SK-N-SH (cell line): ENCODE data around the gene ANKRD34A. TPM values are rescaled to one million over a fixed set of nuclear protein-coding genes. Genes with fewer than 3 reads are reported as not detected.

Experiments used
- CTCF ChIA-PET: fragments of 300-600, 350-600 bp; formaldehyde crosslinking; extraction: SDS; loops from one replicate; lab custom pipeline; 2021; lab: Yijun Ruan, JAX
- POLR2A ChIA-PET: fragments of 350-600 bp; sonication (Branson Sonifier 250); formaldehyde crosslinking; extraction: SDS; loops from one replicate; lab custom pipeline; 2020; ENCODE audit warnings: antibody characterized with exemption, inconsistent platforms; lab: Yijun Ruan, JAX
- DNase-seq: peaks from one replicate; pipeline ENCODE4 v3.0.0; 2012
- H2AFZ ChIP-seq: fragments of 200-600 bp; sonication (generic); 2 replicates; pipeline ENCODE4 v1.8.1; 2016; ENCODE audit warnings: antibody characterized with exemption, mild to moderate bottlenecking, low read depth
- H3F3A ChIP-seq: fragments of 200-600 bp; sonication (generic); replicated peaks from 2 replicates; pipeline ENCODE3; 2016; ENCODE audit warnings: antibody characterized with exemption, mild to moderate bottlenecking; ENCODE audit not compliant: insufficient read depth
- H3K27ac ChIP-seq, 2 experiments: fragments of 200-500 bp in 1 of 2; fragments of 200-600 bp in 1 of 2; sonication (Bioruptor generic) in 1 of 2; sonication (generic), shearing (Covaris generic) in 1 of 2; 2 replicates each; pipeline versions ENCODE4 v1.5.1 to v1.6.1; 2014 to 2016; ENCODE audit warnings: low read depth in 2 of 2, inconsistent platforms in 1 of 2, low read length in 1 of 2, mild to moderate bottlenecking in 1 of 2, mixed read lengths in 1 of 2
- H3K27me3 ChIP-seq: fragments of 200-600 bp; sonication (generic), shearing (Covaris generic); 2 replicates; pipeline ENCODE4 v1.6.1; 2016; ENCODE audit warnings: mixed run types; ENCODE audit not compliant: insufficient read depth
- H3K36me3 ChIP-seq, 2 experiments: fragments of 200-500 bp in 1 of 2; fragments of 200-600 bp in 1 of 2; sonication (Bioruptor generic) in 1 of 2; sonication (generic) in 1 of 2; replicated peaks in 1 of 2; 2 replicates each; pipeline versions ENCODE3 to v1.5.1; 2014 to 2016; ENCODE audit warnings: low read length in 1 of 2, mild to moderate bottlenecking in 1 of 2; ENCODE audit not compliant: insufficient read depth in 2 of 2, control insufficient read depth in 1 of 2
- H3K4me1 ChIP-seq, 2 experiments: fragments of 200-500 bp in 1 of 2; fragments of 200-600 bp in 1 of 2; sonication (Bioruptor generic) in 1 of 2; sonication (generic), shearing (Covaris generic) in 1 of 2; 2 replicates each; pipeline versions ENCODE4 v1.5.1 to v1.6.1; 2014 to 2016; ENCODE audit warnings: low read depth in 1 of 2, low read length in 1 of 2, mixed run types in 1 of 2; ENCODE audit not compliant: insufficient read depth in 2 of 2, control insufficient read depth in 1 of 2
- H3K4me2 ChIP-seq: fragments of 200-600 bp; sonication (generic), shearing (Covaris generic); 2 replicates; pipeline ENCODE4 v1.6.1; 2017; ENCODE audit warnings: mixed run types
- H3K4me3 ChIP-seq, 2 experiments: fragments of 200-500 bp in 1 of 2; fragments of 200-600 bp in 1 of 2; sonication (Bioruptor generic) in 1 of 2; sonication (generic), shearing (Covaris generic) in 1 of 2; 2 replicates each; pipeline versions ENCODE4 v1.5.1 to v1.8.1; 2014 to 2016; ENCODE audit warnings: low read depth in 2 of 2, inconsistent platforms in 1 of 2, low read length in 1 of 2, mild to moderate bottlenecking in 1 of 2, mixed read lengths in 1 of 2, moderate library complexity in 1 of 2
- H3K79me2 ChIP-seq: fragments of 200-600 bp; sonication (generic); 2 replicates; pipeline ENCODE4 v1.8.1; 2017; ENCODE audit warnings: mild to moderate bottlenecking; ENCODE audit not compliant: insufficient read depth
- H3K9ac ChIP-seq: fragments of 200-600 bp; sonication (generic); 2 replicates; pipeline ENCODE4 v1.6.1; 2017; ENCODE audit warnings: mixed run types
- H3K9me2 ChIP-seq: fragments of 200-600 bp; sonication (generic); 2 replicates; pipeline ENCODE4 v1.6.1; 2017; ENCODE audit warnings: mixed run types
- H3K9me3 ChIP-seq: fragments of 200-600 bp; sonication (generic); 2 replicates; pipeline ENCODE4 v1.6.1; 2017; ENCODE audit warnings: mixed run types, mild to moderate bottlenecking, moderate library complexity
- H4K20me1 ChIP-seq: fragments of 200-600 bp; sonication (generic); 2 replicates; pipeline ENCODE4 v1.6.1; 2017; ENCODE audit warnings: mild to moderate bottlenecking, mixed run types; ENCODE audit not compliant: insufficient read depth
- ELF1 ChIP-seq: IDR thresholded peaks from 2 replicates; pipeline ENCODE4 v1.4.0; 2012
- EP300 ChIP-seq, 2 experiments: IDR thresholded peaks; 2 replicates each; pipeline versions ENCODE4 v1.4.0 to v1.6.1; 2012; ENCODE audit warnings: borderline replicate concordance in 1 of 2, low read depth in 1 of 2, low read length in 1 of 2
- EZH2phosphoT487 ChIP-seq: fragments of 200-600 bp; sonication (generic); IDR thresholded peaks from 2 replicates; pipeline ENCODE4 v1.6.1; 2017; ENCODE audit warnings: low read depth, mixed run types, mild to moderate bottlenecking, antibody characterized with exemption, moderate library complexity, borderline replicate concordance
- FOXJ3 ChIP-seq: sonication (generic); formaldehyde crosslinking; IDR thresholded peaks from 2 replicates; pipeline ENCODE4 v1.5.1; 2020; ENCODE audit warnings: mild to moderate bottlenecking, missing genetic modification reagents
- FOXM1 ChIP-seq: IDR thresholded peaks from 2 replicates; pipeline ENCODE4 v1.4.0; 2012; ENCODE audit warnings: low read depth, mild to moderate bottlenecking
- GABPA ChIP-seq: IDR thresholded peaks from 2 replicates; pipeline ENCODE4 v1.4.0; 2012; ENCODE audit warnings: low read depth, mild to moderate bottlenecking
- GATA2 ChIP-seq: sonication (generic); formaldehyde crosslinking; IDR thresholded peaks from 2 replicates; pipeline ENCODE4 v1.5.0; 2020; ENCODE audit warnings: mild to moderate bottlenecking, missing genetic modification reagents
- IRF3 ChIP-seq: fragments of 150-350 bp; IDR thresholded peaks from 2 replicates; pipeline ENCODE4 v1.6.1; 2016; ENCODE audit warnings: mild to moderate bottlenecking, low read depth, low read length
- MAX ChIP-seq: IDR thresholded peaks from 2 replicates; pipeline ENCODE4 v1.4.0; 2012; ENCODE audit warnings: low read depth
- MXI1 ChIP-seq: IDR thresholded peaks from 2 replicates; pipeline ENCODE4 v1.6.1; 2012; ENCODE audit warnings: mild to moderate bottlenecking, low read depth, low read length, improper control_type of control experiment
- NFIC ChIP-seq: IDR thresholded peaks from 2 replicates; pipeline ENCODE4 v1.4.0; 2012; ENCODE audit warnings: borderline replicate concordance
- PBX3 ChIP-seq: IDR thresholded peaks from 2 replicates; pipeline ENCODE4; 2012
- RAD21 ChIP-seq: IDR thresholded peaks from 2 replicates; pipeline ENCODE4 v1.6.1; 2012; ENCODE audit warnings: mild to moderate bottlenecking, low read length
- RCOR1 ChIP-seq: fragments of 150-350 bp; IDR thresholded peaks from 2 replicates; pipeline ENCODE4 v1.6.1; 2017; ENCODE audit warnings: antibody characterized with exemption, low read length
- REST ChIP-seq: IDR thresholded peaks from 2 replicates; pipeline ENCODE4 v1.6.1; 2012; ENCODE audit warnings: mild to moderate bottlenecking, low read depth, low read length, moderate library complexity
- RFX5 ChIP-seq: IDR thresholded peaks from 2 replicates; pipeline ENCODE4 v1.6.1; 2012; ENCODE audit warnings: mild to moderate bottlenecking, improper control_type of control experiment, low read length
- RXRA ChIP-seq: IDR thresholded peaks from 2 replicates; pipeline ENCODE4 v1.4.0; 2012; ENCODE audit warnings: low read depth, mild to moderate bottlenecking, borderline replicate concordance
- SIN3A ChIP-seq: IDR thresholded peaks from 2 replicates; pipeline ENCODE4 v1.6.1; 2012; ENCODE audit warnings: low read depth, mild to moderate bottlenecking, low read length, moderate library complexity, borderline replicate concordance
- SMC3 ChIP-seq: IDR thresholded peaks from 2 replicates; pipeline ENCODE4 v1.6.1; 2012; ENCODE audit warnings: low read depth, low read length, improper control_type of control experiment
- TAF1 ChIP-seq: IDR thresholded peaks from 2 replicates; pipeline ENCODE4 v1.6.1; 2012; ENCODE audit warnings: low read depth, mild to moderate bottlenecking, low read length, moderate library complexity, borderline replicate concordance
- TEAD4 ChIP-seq: IDR thresholded peaks from 2 replicates; pipeline ENCODE4 v1.4.0; 2012; ENCODE audit warnings: mild to moderate bottlenecking, borderline replicate concordance; ENCODE audit not compliant: insufficient read depth
- USF1 ChIP-seq: IDR thresholded peaks from 2 replicates; pipeline ENCODE4 v1.4.0; 2012; ENCODE audit warnings: low read depth, borderline replicate concordance
- YY1 ChIP-seq: IDR thresholded peaks from 2 replicates; pipeline ENCODE4 v1.4.0; 2012; ENCODE audit warnings: low read depth, mild to moderate bottlenecking
- WGBS: methylation state at CpG from one replicate; pipeline ENCODE4 v1.1.6; 2017; ENCODE audit warnings: low lambda C conversion rate; 5-methylcytosine and 5-hydroxymethylcytosine counted together
- polyA plus RNA-seq, 3 experiments: library from polyadenylated mRNA; depleted of rRNA; stranded (reverse); fragments of >200 nt; gene quantifications; 2 replicates each; pipeline ENCODE4 v1.2.3, GENCODE V29; 2012
- TF ChIP-seq, protein P1 (sequence below): IDR thresholded peaks from 2 replicates; pipeline ENCODE4 v1.4.0; 2012; ENCODE audit warnings: low read depth, borderline replicate concordance

The ANKRD34A gene
- polyA plus RNA-seq, 1 of the 3 experiments (the other 2 are of a cell fraction): 2.6 TPM

GRCh38 chr1:145996433-145997015 is 32.1 kb upstream of the ANKRD34A start, which contains the start of gene TXNIP:
TXNIP (minus strand) TSS chr1:145996579; CDS start chr1:145996266, 313 bp downstream.
- peaks cover 14 to 45% of the 10 kb centered on the region in 2 experiments; a peak in 3 of 4 replicates for H3K4me1 ChIP-seq
- peak within 1 kb of the TSS; percentile 90 for H3K9ac ChIP-seq
- WGBS: 2% methylated on average over 30 of the region's 30 CpGs
- peak within 1 kb of the TSS; percentile 86 for H3K4me2 ChIP-seq
- no peaks in the 10 kb centered on the region for H3K27me3 ChIP-seq
- ChIA-PET POLR2A (interaction anchor here (1.9 kb wide), 1 partner anchor 17 kb away, joined by 7 read pairs; no protein-coding TSS in a partner anchor), CTCF (interaction anchor here (1.1 to 4.2 kb wide), 6 partner anchors 10 to 105 kb away, joined by 3 to 40 read pairs (median 6); no protein-coding TSS in a partner anchor)
- H3K36me3 ChIP-seq: peaks cover 29 to 33% of the 10 kb centered on the region in 2 experiments
- peak; percentile 95 for DNase-seq
- peaks cover 36% of the 10 kb centered on the region for H3K79me2 ChIP-seq
- H2AFZ ChIP-seq: peak within 1 kb of the TSS; percentile 83
- peaks cover 38% of the 10 kb centered on the region for H4K20me1 ChIP-seq
- peak within 1 kb of the TSS; percentile 64 to 90 for H3K4me3 ChIP-seq
- H3F3A ChIP-seq: peaks cover 14% of the 10 kb centered on the region
- peak within 1 kb of the TSS; percentile 44 to 98 for H3K27ac ChIP-seq
- no peaks in the 10 kb centered on the region for H3K9me3 ChIP-seq
- H3K9me2 ChIP-seq: no peaks in the 10 kb centered on the region
- TF ChIP-seq RFX5: peak; percentile 89
- TF ChIP-seq IRF3: peak; percentile 64
- TF ChIP-seq SMC3: no peak
- TF ChIP-seq SIN3A: peak; percentile 89
- TF ChIP-seq EP300 (IDR thresholded peaks at IDR 0.05; ENCODE audit: borderline replicate concordance in 1 of 2, low read depth in 1 of 2, low read length in 1 of 2): peak; percentile 55 to 59; a peak in 3 of 4 replicates
- TF ChIP-seq GATA2 (CRISPR knock-in tag): no peak
- TF ChIP-seq PBX3: no peak; the same call in 1 of the 2 replicates
- TF ChIP-seq RAD21: no peak
- TF ChIP-seq ELF1: peak; percentile 75; the same call in 1 of the 2 replicates
- TF ChIP-seq USF1: no peak; the same call in 1 of the 2 replicates
- peak; percentile 36; the same call in 1 of the 2 replicates for TF ChIP-seq RXRA
- peak; percentile 61; the same call in 1 of the 2 replicates for TF ChIP-seq NFIC
- TF ChIP-seq REST: no peak; the same call in 1 of the 2 replicates
- TF ChIP-seq TAF1: peak; percentile 87
- TF ChIP-seq FOXJ3: peak; percentile 97
- TF ChIP-seq FOXM1: no peak
- no peak for TF ChIP-seq TEAD4
- no peak for TF ChIP-seq EZH2phosphoT487
- no peak for TF ChIP-seq RCOR1
- no peak for TF ChIP-seq GABPA
- TF ChIP-seq YY1: peak; percentile 79
- peak; percentile 95 for TF ChIP-seq MAX
- peak; percentile 98 for TF ChIP-seq MXI1
- TF ChIP-seq, protein P1, sequence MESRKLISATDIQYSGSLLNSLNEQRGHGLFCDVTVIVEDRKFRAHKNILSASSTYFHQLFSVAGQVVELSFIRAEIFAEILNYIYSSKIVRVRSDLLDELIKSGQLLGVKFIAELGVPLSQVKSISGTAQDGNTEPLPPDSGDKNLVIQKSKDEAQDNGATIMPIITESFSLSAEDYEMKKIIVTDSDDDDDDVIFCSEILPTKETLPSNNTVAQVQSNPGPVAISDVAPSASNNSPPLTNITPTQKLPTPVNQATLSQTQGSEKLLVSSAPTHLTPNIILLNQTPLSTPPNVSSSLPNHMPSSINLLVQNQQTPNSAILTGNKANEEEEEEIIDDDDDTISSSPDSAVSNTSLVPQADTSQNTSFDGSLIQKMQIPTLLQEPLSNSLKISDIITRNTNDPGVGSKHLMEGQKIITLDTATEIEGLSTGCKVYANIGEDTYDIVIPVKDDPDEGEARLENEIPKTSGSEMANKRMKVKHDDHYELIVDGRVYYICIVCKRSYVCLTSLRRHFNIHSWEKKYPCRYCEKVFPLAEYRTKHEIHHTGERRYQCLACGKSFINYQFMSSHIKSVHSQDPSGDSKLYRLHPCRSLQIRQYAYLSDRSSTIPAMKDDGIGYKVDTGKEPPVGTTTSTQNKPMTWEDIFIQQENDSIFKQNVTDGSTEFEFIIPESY: peak; percentile 28; the same call in 1 of the 2 replicates
